Stimulated activated CD4-positive, alpha-beta T cell treated with anti-CD3 and anti-CD28 coated beads, Interleukin-12 subunit alpha, Interleukin-12 subunit beta, amount 100 ng/mL, for 4 hours (primary cell): ENCODE measurements around the gene TBC1D2B.
"Not testable (repeated sequence)": the region's sequence is repeated elsewhere in the genome, so short reads cannot be mapped to it uniquely, and the experiment has no call there.

ENCODE experiments used
- DNase-seq: peaks from one replicate; pipeline ENCODE4 v3.0.0-alpha.2; 2020

Gene TBC1D2B

GRCh38 chr15:77971875-77972274, 105.6 kb downstream of the TBC1D2B start:
- DNase-seq: not testable (repeated sequence)

- not testable (repeated sequence) for DNase-seq
These were observed 106.6 kb downstream of the TBC1D2B start for GRCh38 chr15:77970813-77971360.

- no peak for DNase-seq
These were observed 108.5 kb downstream of the TBC1D2B start for GRCh38 chr15:77969055-77969454.

- no peak for DNase-seq
These were observed 109.7 kb downstream of the TBC1D2B start for GRCh38 chr15:77967798-77968197.

- DNase-seq: not testable (repeated sequence)
These were observed 110.3 kb downstream of the TBC1D2B start for GRCh38 chr15:77967235-77967615.

GRCh38 chr15:77966540-77967234, 110.8 kb downstream of the TBC1D2B start:
- peak; percentile 38 for DNase-seq

- DNase-seq: no peak
These were observed 113.3 kb downstream of the TBC1D2B start for GRCh38 chr15:77964193-77964592.

- peak; percentile 73 for DNase-seq
These were observed 118.1 kb downstream of the TBC1D2B start for GRCh38 chr15:77959432-77959879.

GRCh38 chr15:77958716-77959431, 118.6 kb downstream of the TBC1D2B start:
- DNase-seq: not testable (repeated sequence)

GRCh38 chr15:77958021-77958420, 119.5 kb downstream of the TBC1D2B start:
- not testable (repeated sequence) for DNase-seq

- DNase-seq: not testable (repeated sequence)
These were observed 123.6 kb downstream of the TBC1D2B start for GRCh38 chr15:77953926-77954325.

- DNase-seq: not testable (repeated sequence)
These were observed 124.5 kb downstream of the TBC1D2B start for GRCh38 chr15:77952928-77953446.

- not testable (repeated sequence) for DNase-seq
These were observed 126.3 kb downstream of the TBC1D2B start for GRCh38 chr15:77951105-77951786.

GRCh38 chr15:77950470-77950869, 127.0 kb downstream of the TBC1D2B start:
- not testable (repeated sequence) for DNase-seq

GRCh38 chr15:77945566-77945965, 131.9 kb downstream of the TBC1D2B start:
- DNase-seq: no peak
